Large intestine (tissue), 3 donors: ENCODE measurements around the gene NCKAP5. TPM values are rescaled to one million over a fixed set of nuclear protein-coding genes. Genes with fewer than 3 reads are reported as not detected.

Source experiments
- DNase-seq, 2 donors: peaks; one replicate each; pipeline versions ENCODE4 v3.0.0 to v3.0.0-alpha.2; 2013
- H3K27ac ChIP-seq: one replicate; pipeline ENCODE4 v1.5.1; 2013; ENCODE audit warnings: low read length
- H3K27me3 ChIP-seq: 2 replicates; pipeline ENCODE4 v1.6.1; 2013; ENCODE audit warnings: low read length; ENCODE audit not compliant: control insufficient read depth, insufficient read depth
- H3K36me3 ChIP-seq: 2 replicates; pipeline ENCODE4 v1.6.1; 2013; ENCODE audit warnings: low read length; ENCODE audit not compliant: control insufficient read depth, insufficient read depth
- H3K4me1 ChIP-seq: one replicate; pipeline ENCODE4 v1.6.1; 2013; ENCODE audit warnings: low read length; ENCODE audit not compliant: control insufficient read depth, insufficient read depth
- H3K4me3 ChIP-seq: one replicate; pipeline ENCODE4 v1.5.1; 2013; ENCODE audit warnings: low read length
- H3K9me3 ChIP-seq: one replicate; pipeline ENCODE4 v1.6.1; 2013; ENCODE audit warnings: mild to moderate bottlenecking, low read depth, low read length, moderate library complexity; ENCODE audit not compliant: control insufficient read depth
- WGBS: methylation state at CpG from one replicate; pipeline ENCODE4 v1.1.5; 2013; ENCODE audit warnings: low lambda C conversion rate; ENCODE audit not compliant: insufficient coverage; 5-methylcytosine and 5-hydroxymethylcytosine counted together
- polyA plus RNA-seq: library from polyadenylated mRNA; unstranded; fragments of 120-200 nt; gene quantifications from one replicate; pipeline ENCODE4 v1.2.1, GENCODE V29; 2013

NCKAP5 gene
- polyA plus RNA-seq, 1 donor, result 4.3 TPM

- H3K27me3 ChIP-seq, result no peaks in the 10 kb centered on the region
- H3K9me3 ChIP-seq, result no peaks in the 10 kb centered on the region
- H3K4me1 ChIP-seq, result peaks cover 12% of the 10 kb centered on the region
- H3K4me3 ChIP-seq, result no peak overlapping the region
- no peak for DNase-seq
- no peaks in the 10 kb centered on the region for H3K36me3 ChIP-seq
- WGBS, result 92% methylated on average over 2 of the region's 4 CpGs
- no peak overlapping the region for H3K27ac ChIP-seq
Measured at GRCh38 chr2:133416736-133417135, 151.5 kb downstream of the NCKAP5 start.

- DNase-seq, result no peak
- peaks cover 10% of the 10 kb centered on the region for H3K4me1 ChIP-seq
- no peaks in the 10 kb centered on the region for H3K9me3 ChIP-seq
- no peaks in the 10 kb centered on the region for H3K27me3 ChIP-seq
- H3K4me3 ChIP-seq, result no peak overlapping the region
- H3K36me3 ChIP-seq, result no peaks in the 10 kb centered on the region
- 100% methylated on average over 1 of the region's 2 CpGs for WGBS
- no peak overlapping the region for H3K27ac ChIP-seq
Measured at GRCh38 chr2:133416146-133416545, 152.1 kb downstream of the NCKAP5 start.

GRCh38 chr2:133415210-133415876 lies 152.9 kb downstream of the NCKAP5 start:
- H3K36me3 ChIP-seq, result no peaks in the 10 kb centered on the region
- H3K27ac ChIP-seq, result no peak overlapping the region
- no CpG with 5 or more reads among the region's 3 CpGs for WGBS
- H3K4me3 ChIP-seq, result no peak overlapping the region
- no peak for DNase-seq
- no peaks in the 10 kb centered on the region for H3K27me3 ChIP-seq
- H3K9me3 ChIP-seq, result no peaks in the 10 kb centered on the region
- peaks cover 2% of the 10 kb centered on the region for H3K4me1 ChIP-seq

- no CpG with 5 or more reads among the region's 6 CpGs for WGBS
- Histone ChIP-seq H3K9me3 (no peaks in the 10 kb centered on the region), H3K4me1 (no peaks in the 10 kb centered on the region), H3K27me3 (no peaks in the 10 kb centered on the region), H3K27ac (no peak overlapping the region), H3K36me3 (no peaks in the 10 kb centered on the region), H3K4me3 (no peak overlapping the region)
- peak in 1 of 2 donors; percentile 47 for DNase-seq
Measured at GRCh38 chr2:133414486-133415209, 153.6 kb downstream of the NCKAP5 start.

GRCh38 chr2:133413863-133414262 lies 154.4 kb downstream of the NCKAP5 start:
- Histone ChIP-seq H3K36me3 (no peaks in the 10 kb centered on the region), H3K27ac (no peak overlapping the region), H3K27me3 (no peaks in the 10 kb centered on the region), H3K9me3 (no peaks in the 10 kb centered on the region), H3K4me3 (no peak overlapping the region), H3K4me1 (no peaks in the 10 kb centered on the region)
- DNase-seq, result no peak
- 100% methylated on average over 1 of the region's 3 CpGs for WGBS

- H3K9me3 ChIP-seq, result no peaks in the 10 kb centered on the region
- no peaks in the 10 kb centered on the region for H3K27me3 ChIP-seq
- no peak overlapping the region for H3K27ac ChIP-seq
- no peak for DNase-seq
- H3K4me3 ChIP-seq, result no peak overlapping the region
- no peaks in the 10 kb centered on the region for H3K4me1 ChIP-seq
- H3K36me3 ChIP-seq, result no peaks in the 10 kb centered on the region
Measured at GRCh38 chr2:133412694-133413093, 155.6 kb downstream of the NCKAP5 start.

- Histone ChIP-seq H3K27ac (no peak overlapping the region), H3K4me3 (no peak overlapping the region), H3K4me1 (no peaks in the 10 kb centered on the region), H3K27me3 (no peaks in the 10 kb centered on the region), H3K9me3 (no peaks in the 10 kb centered on the region), H3K36me3 (no peaks in the 10 kb centered on the region)
- no peak for DNase-seq
- no CpG with 5 or more reads among the region's 6 CpGs for WGBS
Measured at GRCh38 chr2:133411857-133412256, 156.4 kb downstream of the NCKAP5 start.

GRCh38 chr2:133411101-133411500 lies 157.2 kb downstream of the NCKAP5 start:
- DNase-seq, result no peak
- no peaks in the 10 kb centered on the region for H3K36me3 ChIP-seq
- no peaks in the 10 kb centered on the region for H3K9me3 ChIP-seq
- H3K4me1 ChIP-seq, result no peaks in the 10 kb centered on the region
- no CpG with 5 or more reads among the region's 5 CpGs for WGBS
- no peak overlapping the region for H3K4me3 ChIP-seq
- H3K27me3 ChIP-seq, result no peaks in the 10 kb centered on the region
- H3K27ac ChIP-seq, result no peak overlapping the region

- 100% methylated on average over 3 of the region's 5 CpGs for WGBS
- no peak for DNase-seq
- Histone ChIP-seq H3K27me3 (no peaks in the 10 kb centered on the region), H3K4me1 (no peaks in the 10 kb centered on the region), H3K36me3 (no peaks in the 10 kb centered on the region), H3K9me3 (no peaks in the 10 kb centered on the region), H3K4me3 (no peak overlapping the region), H3K27ac (no peak overlapping the region)
Measured at GRCh38 chr2:133409581-133410285, 158.5 kb downstream of the NCKAP5 start.

GRCh38 chr2:133408671-133409070 lies 159.6 kb downstream of the NCKAP5 start:
- DNase-seq, result no peak
- Histone ChIP-seq H3K36me3 (no peaks in the 10 kb centered on the region), H3K4me1 (no peaks in the 10 kb centered on the region), H3K9me3 (no peaks in the 10 kb centered on the region), H3K27me3 (no peaks in the 10 kb centered on the region), H3K4me3 (no peak overlapping the region), H3K27ac (no peak overlapping the region)
- WGBS, result no CpG with 5 or more reads among the region's 1 CpG
